ENCODE measurements around the gene CDC16. TPM values are rescaled to one million over a fixed set of nuclear protein-coding genes. Genes with fewer than 3 reads are reported as not detected.

CDC16 gene
- total and polyA plus RNA-seq, 2 of the 8 experiments (the other 6 are each of a cell fraction or from before 2014, with no cell fraction given) = 42.5 to 83.4 TPM

GRCh38 chr13:114213980-114214379 is 20.7 kb upstream of the CDC16 start (continued):
- TF ChIP-seq KDM5A (IDR thresholded peaks at IDR 0.05; ENCODE audit: low read length) = no peak
- no peak for TF ChIP-seq HDAC6 (IDR thresholded peaks at IDR 0.05; ENCODE audit: low read depth, low read length)
- no peak for TF ChIP-seq E2F6 (IDR thresholded peaks at IDR 0.05)
- no peak for TF ChIP-seq SIRT6 (IDR thresholded peaks at IDR 0.05; ENCODE audit: low read length)
- TF ChIP-seq, protein P1, sequence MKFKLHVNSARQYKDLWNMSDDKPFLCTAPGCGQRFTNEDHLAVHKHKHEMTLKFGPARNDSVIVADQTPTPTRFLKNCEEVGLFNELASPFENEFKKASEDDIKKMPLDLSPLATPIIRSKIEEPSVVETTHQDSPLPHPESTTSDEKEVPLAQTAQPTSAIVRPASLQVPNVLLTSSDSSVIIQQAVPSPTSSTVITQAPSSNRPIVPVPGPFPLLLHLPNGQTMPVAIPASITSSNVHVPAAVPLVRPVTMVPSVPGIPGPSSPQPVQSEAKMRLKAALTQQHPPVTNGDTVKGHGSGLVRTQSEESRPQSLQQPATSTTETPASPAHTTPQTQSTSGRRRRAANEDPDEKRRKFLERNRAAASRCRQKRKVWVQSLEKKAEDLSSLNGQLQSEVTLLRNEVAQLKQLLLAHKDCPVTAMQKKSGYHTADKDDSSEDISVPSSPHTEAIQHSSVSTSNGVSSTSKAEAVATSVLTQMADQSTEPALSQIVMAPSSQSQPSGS (IDR thresholded peaks at IDR 0.05; ENCODE audit: low read length) = no peak
- no peak for TF ChIP-seq KDM1A (IDR thresholded peaks at IDR 0.05; ENCODE audit: borderline replicate concordance, low read length)
- TF ChIP-seq USF2 (IDR thresholded peaks at IDR 0.05; ENCODE audit: low read length) = no peak
- no peak for TF ChIP-seq CEBPB (IDR thresholded peaks at IDR 0.05; ENCODE audit: low read depth, low read length)
- TF ChIP-seq SP2 (IDR thresholded peaks at IDR 0.05; ENCODE audit: low read length) = no peak
- no peak for TF ChIP-seq SUZ12 (IDR thresholded peaks at IDR 0.05; ENCODE audit: low read length)
